Left colon (tissue), 2 donors: ENCODE results near the gene GDPD1. TPM values are rescaled to one million over a fixed set of nuclear protein-coding genes. Genes with fewer than 3 reads are reported as not detected.
"Not testable (repeated sequence)": the region's sequence is repeated elsewhere in the genome, so short reads cannot be mapped to it uniquely, and the experiment has no call there.

ENCODE experiments used
- ATAC-seq: fragments of 200-7000 bp; cut with Tn5 transposase; one replicate; pipeline ENCODE4 v1.9.1; 2020; ENCODE audit warnings: mild to moderate bottlenecking, moderate library complexity
- DNase-seq, 2 donors: peaks; one replicate each; pipeline ENCODE4 v3.0.0-alpha.2; 2020
- intact Hi-C, 2 donors: fragments of 100-400 bp; cut with DNase I in 1 of 2; cut with micrococcal nuclease in 1 of 2; formaldehyde crosslinking; loops; one replicate each; pipeline versions ENCODE4 v1.11.2 to v1.14.0; 2022; cut with DNase I, micrococcal nuclease
- total RNA-seq, 2 donors: library from RNA; stranded (reverse); fragmentation: NEBNext Ultra II Directional; extraction: Animal tissue kit (Norgen Biotek cat#: 25700); gene quantifications; one replicate each; pipeline ENCODE4 v1.2.1, GENCODE V29; 2021
- donor health status: DM: no; HTN: no; CAD: no.
- donor health status: DM: yes; HTN: yes; CAD: no.

The GDPD1 gene
- total RNA-seq, 2 donors from 2014 or later: 3.9 TPM

DNA sequence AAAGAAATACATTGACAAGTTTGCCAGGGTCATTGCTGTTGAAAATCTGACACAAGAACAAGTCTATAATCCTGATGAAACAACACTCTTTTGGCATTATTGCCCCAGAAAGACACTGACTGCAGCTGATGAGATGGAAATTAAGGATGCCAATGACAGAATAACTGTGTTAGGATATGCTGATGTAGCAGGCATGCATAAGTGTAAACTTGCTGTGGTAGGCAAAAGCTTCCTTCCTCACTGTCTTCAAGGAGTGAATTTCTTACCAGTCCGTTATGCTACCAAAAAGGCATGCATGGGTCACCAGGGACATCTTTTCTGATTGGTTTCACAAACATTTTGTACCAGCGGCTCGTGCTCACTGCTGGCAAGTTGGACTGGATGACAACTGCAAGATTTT, 10.5 kb downstream of the GDPD1 start:
- intact Hi-C loops: no loop called here
- no peak for ATAC-seq
- no peak for DNase-seq

DNA sequence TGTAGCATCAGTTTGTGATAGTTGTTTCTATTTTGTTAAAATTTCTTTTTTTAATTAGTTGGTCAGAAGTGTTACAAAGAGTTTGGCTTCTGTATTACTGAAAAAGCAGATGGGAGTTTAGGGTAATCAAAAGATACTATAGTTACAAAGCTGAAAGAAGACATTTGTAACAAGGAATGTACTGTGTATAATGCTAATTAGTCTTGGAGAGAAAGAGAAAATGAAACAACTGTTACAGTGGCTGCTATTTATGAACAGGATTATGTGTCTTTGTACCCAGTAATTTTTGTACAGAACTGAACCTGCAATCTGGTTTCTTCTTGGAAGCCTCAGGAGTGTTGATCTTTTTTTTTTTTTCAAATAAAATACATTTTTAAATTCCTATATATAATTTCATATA, 14.3 kb downstream of the GDPD1 start:
- DNase-seq (no peak), ATAC-seq (no peak)
- intact Hi-C loops: no loop called here

DNA sequence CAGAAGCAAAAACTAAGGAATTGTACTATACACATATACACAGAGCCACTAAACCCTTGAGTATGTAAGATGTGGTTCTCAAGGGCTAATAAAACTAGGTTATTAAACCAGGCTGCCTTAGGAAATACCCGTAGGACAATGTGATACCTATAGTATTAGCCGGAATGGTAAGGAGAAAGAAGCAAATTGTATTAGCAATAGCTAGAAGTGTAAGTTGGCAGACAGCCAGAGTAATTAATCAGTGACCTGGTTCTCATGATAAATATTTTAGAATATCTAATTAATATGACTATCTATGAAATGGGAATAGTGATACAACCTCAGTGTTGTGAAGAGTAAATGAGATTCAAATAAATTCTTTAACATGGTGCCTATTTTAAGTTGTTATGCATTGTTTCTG, 18.6 kb downstream of the GDPD1 start:
- DNase-seq: no peak
- intact Hi-C loops: no loop called here
- ATAC-seq: no peak

DNA sequence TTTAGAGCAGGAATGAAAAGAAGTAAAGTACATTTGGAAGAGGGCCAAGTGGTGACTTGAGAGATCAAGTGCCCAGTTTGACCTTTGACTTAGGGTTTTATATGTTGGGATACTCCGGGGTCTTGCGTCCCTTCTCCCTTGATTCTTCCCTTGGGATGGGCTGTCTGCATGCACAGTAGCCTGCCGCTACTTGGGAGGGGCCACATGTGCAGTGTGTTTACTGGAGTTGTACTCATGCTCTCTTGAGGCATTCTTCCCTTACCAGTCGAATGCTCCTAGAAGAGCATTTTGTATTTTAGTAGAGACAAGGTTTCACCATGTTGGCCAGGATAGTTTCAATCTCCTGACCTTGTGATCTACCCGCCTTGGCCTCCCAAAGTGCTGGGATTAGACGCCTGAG, 23.8 kb downstream of the GDPD1 start:
- no peak for DNase-seq
- no peak for ATAC-seq
- intact Hi-C loops: no loop called here

DNA sequence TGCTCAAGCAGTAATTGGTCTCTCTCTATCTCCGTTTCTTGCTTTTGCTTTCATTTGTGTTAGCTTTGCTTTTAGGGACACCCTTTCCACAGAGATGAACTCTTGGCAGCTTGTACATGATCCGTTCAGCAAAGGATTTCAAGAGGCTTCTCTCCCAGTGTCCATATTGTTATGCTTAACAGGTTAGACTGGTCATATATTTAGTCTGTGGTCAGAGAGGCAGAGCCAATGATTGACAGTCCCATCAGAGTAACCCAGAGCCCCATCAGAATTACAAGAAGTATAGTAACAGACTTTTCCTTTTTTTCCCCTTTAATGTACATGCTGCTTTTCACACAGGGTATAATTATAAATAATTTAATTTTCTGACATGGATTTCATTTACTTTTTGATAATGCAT, 34.4 kb downstream of the GDPD1 start:
- DNase-seq: no peak
- no peak for ATAC-seq
- intact Hi-C loops: no loop called here

DNA sequence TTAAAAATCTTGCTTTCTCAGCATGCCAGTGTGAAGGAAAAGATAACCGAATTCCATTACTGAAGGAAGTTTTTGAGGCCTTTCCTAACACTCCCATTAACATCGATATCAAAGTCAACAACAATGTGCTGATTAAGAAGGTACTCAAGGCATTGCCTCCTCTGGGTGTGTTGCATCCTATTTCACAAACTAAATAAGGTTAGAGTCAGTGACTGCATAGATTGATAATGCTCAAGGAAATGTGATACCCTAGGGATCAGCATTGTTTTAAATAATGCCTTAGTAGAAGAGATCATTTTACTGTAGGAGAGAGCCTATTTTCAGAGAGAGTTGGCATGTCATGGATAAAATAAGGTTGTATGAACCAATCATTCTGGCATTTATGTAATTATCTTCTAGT, 36.8 kb downstream of the GDPD1 start:
- no peak for ATAC-seq
- intact Hi-C loops: no loop called here
- DNase-seq: no peak

DNA sequence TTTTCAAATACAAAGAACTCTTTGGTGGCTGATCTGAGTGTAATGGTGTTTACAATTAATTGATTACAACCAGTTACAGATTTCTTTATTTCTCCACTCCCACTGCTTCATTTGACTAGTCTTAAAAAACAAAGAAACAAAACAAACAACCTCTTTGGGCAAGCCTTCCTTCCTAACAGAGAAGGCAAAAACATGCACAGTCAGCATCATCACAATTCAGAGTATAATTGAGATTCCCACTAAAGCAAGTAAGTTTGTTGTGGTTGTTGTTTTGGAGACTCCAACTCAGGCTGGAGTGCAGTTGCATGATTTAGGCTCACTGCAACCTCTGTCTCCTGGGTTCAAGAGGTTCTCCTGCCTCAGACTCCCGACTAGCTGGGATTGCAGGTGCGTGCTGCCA, 40.4 kb downstream of the GDPD1 start:
- intact Hi-C loops: no loop called here
- no peak for DNase-seq

DNA sequence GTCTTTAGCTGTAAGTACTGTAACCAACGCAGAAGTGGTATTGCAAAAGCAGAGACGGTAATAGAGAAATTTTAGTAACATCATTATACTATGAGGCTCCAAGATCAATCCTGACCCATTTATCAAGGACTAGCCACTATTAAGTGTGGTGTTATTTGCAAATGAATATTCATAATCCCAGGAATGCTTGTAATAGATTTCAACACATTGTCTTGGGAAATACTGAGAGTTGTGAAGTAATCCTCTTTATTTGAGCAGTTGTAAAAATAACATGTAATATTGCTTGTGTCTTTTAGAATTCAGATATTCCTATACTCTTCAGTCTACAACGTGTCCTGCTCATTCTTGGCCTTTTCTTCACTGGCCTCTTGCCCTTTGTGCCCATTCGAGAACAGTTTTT, 46.4 kb downstream of the GDPD1 start:
- intact Hi-C loops: no loop called here
- DNase-seq: no peak
- ATAC-seq: no peak

More for the DNA sequence above, 40.4 kb downstream of the GDPD1 start:
- no peak for ATAC-seq

DNA sequence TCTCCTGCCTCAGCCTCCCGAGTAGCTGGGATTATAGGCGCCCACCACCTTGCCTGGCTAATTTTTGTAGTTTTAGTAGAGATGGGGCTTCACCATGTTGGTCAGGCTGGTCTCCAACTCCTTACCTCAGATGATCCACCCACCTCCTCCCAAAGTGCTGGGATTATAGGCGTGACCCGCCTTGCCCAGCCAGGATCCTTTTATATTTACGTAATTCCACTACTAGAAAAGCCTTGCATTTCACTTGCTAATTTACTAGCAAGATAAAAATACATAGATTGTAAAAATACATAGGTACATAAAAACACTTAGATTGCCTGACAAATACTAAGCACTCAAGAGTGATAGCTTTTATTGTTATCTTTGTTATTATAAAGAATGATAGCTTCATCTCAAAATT, 47.5 kb downstream of the GDPD1 start:
- intact Hi-C loops: no loop called here
- DNase-seq (no peak), ATAC-seq (no peak)

DNA sequence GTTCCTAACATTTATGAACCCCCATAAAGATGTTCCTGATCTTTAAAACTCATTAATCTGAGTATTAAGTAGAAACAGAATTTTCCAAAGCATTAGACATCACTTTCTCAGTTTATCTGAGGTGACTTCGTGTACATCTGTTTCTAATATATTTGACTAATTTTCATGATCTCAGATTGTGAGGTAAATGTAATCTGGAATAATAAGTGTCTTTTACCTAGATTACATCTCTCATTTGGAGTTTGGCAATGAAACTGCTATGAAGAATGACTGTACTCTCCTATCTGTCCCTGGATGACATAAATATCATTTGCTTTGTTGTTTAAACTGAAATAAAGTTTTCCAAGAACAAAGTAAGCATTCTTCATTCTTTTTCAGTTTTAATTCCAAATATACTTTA, 55.3 kb downstream of the GDPD1 start:
- no peak for DNase-seq
- intact Hi-C loops: no loop called here
- no peak for ATAC-seq

DNA sequence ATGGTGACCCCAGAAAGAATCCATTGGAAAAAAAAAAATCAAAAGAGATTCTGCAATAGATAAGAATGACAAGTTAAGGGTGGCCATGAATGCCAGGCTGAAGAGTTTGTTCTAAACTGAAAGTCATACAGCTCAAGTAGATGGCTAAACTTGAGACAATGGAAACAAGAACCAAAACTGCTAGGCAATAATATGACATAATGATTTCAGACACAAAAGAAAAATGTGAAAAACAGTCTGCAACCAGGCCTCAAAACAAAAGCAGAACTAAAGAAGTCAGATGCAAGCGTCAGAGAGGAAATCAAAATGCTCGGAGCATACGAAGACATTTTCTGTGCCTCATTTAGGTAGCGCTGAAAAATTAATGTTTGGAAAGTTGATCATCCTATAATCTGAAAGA, 56.7 kb downstream of the GDPD1 start:
- no peak for ATAC-seq
- intact Hi-C loops: no loop called here
- no peak for DNase-seq

DNA sequence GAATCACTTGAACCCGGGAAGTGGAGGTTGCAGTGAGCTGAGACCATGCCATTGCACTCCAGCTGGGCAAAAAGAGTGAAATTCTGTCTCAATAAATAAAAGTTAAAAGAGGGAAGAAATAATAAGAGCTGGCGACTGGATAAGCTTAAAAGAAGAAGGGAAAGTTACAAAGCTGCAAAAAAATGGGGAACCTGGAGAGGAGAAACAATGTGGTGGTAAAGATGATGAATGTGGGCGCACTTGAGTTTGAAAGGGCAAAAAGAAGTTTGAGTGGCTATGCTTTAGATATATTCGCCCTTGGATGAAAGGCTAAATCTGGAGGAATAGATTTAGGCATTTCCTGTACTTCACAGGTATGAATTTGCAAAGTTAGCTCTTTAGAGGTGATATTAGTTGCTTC, 58.1 kb downstream of the GDPD1 start:
- intact Hi-C loops: no loop called here
- DNase-seq (no peak), ATAC-seq (no peak)

DNA sequence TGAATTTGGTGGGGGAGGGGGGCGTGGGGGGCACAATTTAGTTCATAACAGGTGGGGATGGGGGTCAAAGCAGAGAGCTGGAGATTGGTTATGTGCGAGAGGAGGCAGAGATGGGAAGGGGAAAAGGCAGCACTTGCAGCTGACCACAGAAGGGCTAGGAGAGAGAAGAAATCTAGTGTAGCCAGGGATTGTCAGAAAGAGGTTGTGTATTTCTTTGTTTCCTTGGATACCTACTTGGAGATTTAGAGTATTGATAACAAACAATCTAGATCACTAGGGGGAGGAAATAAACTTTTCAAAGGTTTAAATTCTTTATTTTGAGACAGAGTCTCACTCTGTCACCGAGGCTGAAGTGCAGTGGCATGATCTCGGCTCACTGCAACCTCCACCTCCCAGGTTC, 64.0 kb downstream of the GDPD1 start:
- no peak for DNase-seq
- ATAC-seq: no peak
- intact Hi-C loops: no loop called here

DNA sequence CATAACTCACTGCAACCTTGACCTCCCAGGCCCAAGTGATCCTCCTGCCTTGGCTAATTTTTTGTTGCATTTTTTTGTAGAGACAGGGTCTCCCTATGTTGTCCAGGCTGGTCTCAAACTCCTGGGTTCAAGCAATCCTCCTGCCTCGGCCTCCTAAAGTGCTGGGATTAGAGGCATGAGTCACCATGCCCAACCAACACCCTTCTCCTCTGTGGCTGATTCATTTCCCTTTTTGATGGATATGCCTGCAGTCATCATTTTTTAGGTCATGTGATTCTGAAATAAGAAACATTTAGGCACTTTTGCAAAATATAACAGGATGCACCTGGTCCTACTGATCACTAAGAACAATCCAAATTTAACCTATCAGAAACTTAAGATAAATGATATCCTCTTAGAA, 67.1 kb downstream of the GDPD1 start:
- no peak for ATAC-seq
- DNase-seq: no peak
- intact Hi-C loops: no loop called here

DNA sequence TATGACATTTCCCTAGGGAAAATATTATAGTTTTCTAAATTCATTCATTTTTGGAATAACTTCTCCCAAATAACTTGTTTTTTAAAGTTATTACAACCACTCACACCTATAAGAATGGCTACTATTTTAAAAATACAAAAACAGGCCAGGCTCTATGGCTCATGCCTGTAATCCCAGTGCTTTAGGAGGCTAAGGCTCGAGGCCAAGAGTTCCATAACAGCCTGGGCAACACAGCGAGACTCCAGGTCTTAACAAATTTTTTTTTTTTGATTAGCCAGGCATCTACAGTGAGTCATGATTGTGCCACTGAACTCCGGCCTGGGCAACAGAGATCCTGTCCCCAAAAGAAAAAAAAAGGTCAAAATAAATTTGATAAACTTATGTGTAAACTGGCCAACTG, 67.6 kb downstream of the GDPD1 start:
- intact Hi-C loops: no loop called here
- ATAC-seq (no peak), DNase-seq (no peak)

DNA sequence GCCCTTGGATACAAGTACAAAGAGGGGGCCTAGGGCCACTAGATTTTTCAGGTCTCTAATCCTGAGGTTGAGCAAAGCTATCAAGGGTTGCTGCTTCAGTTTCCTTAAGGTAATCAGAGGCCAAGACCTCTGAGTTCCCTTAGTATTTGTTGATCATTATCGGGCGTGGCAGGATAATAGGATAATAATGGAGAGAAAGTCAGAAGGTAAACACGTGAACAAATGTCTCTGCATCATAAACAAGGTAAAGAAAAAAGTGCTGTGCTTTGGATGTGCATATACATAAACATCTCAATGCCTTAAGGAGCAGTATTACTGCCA, 69.6 kb downstream of the GDPD1 start:
- DNase-seq: no peak
- ATAC-seq: peak; percentile 2
- intact Hi-C loops: no loop called here

DNA sequence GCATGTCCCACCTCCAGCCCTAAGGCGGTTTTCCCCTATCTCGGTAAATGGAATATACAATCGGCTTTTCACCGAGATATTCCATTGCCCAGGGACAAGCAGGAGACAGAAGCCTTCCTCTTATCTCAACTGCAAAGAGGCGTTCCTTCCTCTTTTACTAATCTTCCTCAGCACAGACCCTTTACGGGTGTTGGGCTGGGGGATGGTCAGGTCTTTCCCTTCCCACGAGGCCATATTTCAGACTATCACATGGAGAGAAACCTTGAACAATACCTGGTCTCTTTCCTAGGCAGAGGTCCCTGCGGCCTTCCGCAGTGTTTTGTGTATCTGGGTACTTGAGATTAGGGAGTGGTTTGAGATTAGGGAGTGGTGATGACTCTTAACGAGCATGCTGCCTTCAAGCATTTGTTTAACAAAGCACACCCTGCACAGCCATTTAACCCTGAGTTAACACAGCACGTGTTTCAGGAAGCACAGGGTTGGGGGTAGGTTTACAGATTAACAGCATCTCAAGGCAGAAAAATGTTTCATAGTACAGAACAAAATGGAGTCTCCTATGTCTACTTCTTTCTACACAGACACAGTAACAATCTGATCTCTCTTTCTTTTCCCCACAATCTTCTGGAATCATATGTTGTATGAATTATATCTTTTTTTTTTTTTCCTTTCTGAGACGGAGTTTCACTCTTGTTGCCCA, 70.1 kb downstream of the GDPD1 start:
- peak; percentile 69 for ATAC-seq
- peak; percentile 13 to 40 for DNase-seq
- intact Hi-C loops: not testable (repeated sequence)

DNA sequence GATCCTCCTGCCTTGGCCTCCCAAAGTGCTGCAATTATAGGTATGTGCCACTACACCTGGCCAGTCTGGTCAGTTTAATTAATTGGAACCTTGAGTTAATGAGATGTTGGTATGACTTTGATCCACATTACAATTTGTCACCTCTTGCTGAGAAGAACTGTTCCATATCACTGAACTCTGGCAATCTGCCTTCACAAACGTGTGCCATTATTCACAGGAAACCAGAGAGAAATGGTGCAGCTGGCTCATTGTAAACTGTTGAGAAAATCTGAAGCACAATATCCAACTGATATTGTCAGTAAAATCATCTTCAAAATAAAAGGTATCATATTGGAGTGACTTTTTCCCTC, 71.8 kb downstream of the GDPD1 start:
- DNase-seq (no peak), ATAC-seq (no peak)
- intact Hi-C loops: no loop called here

DNA sequence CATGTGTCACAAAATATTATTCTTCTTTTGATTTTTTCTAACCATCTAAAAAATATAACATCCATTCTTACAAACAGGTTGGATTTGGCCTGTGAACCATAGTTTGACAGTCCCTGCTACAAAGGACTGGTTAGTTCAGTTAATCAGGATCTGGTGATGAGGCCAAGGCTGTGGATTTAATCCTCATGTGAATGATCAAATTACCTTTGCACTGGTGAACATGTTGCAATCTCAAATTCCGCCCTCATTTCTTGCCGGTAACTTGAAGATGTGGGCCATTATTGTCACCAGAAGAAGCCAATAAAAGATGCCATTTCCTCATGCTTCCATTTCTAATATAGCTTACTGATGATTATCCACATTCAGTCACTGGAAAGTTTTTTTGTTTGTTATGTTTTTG, 75.9 kb downstream of the GDPD1 start:
- DNase-seq (no peak), ATAC-seq (peak; percentile 38)
- intact Hi-C loops: no loop called here

DNA sequence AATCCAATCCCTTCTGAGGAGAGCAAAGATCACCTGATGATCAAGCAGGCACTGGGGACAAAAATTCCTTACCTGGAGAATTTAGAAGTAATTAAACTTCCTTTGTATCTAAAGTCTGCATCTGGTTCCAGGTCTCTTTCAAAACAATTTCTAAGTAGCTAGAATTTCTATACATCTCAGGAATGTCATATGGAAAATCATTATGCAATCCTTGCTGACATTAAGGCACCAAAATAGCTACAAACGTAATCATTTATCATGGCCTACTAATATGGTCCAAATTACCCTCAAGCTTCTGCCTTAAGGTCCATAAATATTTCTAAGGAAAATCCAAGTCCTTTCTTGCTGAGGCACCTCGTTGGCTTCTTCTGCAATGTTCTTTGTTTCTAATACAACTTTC, 78.2 kb downstream of the GDPD1 start:
- ATAC-seq: no peak
- no peak for DNase-seq
- intact Hi-C loops: no loop called here

DNA sequence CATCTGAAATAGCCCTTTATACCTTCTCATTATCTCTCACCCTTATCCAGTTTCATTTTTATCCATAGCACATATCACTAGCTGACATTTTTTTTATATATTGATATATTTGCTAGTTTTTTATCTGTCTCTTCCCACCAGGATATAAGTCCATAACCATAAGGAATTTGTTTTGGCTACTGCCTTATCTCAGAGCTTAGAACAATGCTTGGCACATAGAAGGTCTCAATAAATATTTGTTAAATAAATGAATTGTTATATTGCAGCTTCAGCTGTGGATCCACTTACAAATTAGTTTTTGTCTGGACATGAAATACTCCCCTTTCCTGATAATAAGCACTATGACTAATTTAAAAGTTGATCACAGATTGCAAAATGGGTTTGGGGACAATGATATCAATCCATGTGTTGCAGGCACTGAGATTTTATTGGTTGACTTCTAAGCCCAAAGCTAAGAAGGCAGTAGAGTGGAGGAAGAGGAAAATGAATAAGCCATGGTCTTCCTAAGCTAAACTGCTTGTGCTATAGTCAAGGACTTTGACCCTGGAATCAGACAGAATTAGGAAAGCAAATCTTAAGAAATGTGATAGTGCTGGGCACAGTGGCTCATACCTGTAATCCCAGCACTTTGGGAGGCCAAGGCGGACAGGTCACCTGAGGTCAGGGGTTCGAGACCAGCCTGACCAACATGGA, 79.2 kb downstream of the GDPD1 start:
- ATAC-seq (peak; percentile 75), DNase-seq (no peak)
- intact Hi-C loops: no loop called here
